Activated CD8-positive, alpha-beta T cell treated with anti-CD3 and anti-CD28 coated beads, Interleukin-2, amount 10 ng/mL, durations not matched to agents 7 days and 5 days (primary cell): ENCODE measurements around the gene ZFAND2B. TPM values are rescaled to one million over a fixed set of nuclear protein-coding genes. Genes with fewer than 3 reads are reported as not detected.
A peak's percentile ranks its signal among the peaks of the same experiment; 100 is the strongest.

Experiments
- ATAC-seq: fragments of 150-1000 bp; cut with Tn5 transposase; one replicate; pipeline ENCODE4 v1.10.0; 2021; ENCODE audit warnings: moderate library complexity
- CTCF ChIA-PET: fragments of 350-600 bp; sonication (Branson Sonifier 250); formaldehyde crosslinking; loops from one replicate; lab custom pipeline; 2021; ENCODE audit warnings: antibody characterized with exemption; lab: Charles Lee
- POLR2A ChIA-PET: fragments of 350-600 bp; sonication (Branson Sonifier 250); formaldehyde crosslinking; loops from one replicate; lab custom pipeline; 2021; ENCODE audit warnings: antibody characterized with exemption; lab: Charles Lee
- DNase-seq: peaks from one replicate; pipeline ENCODE4 v3.0.0-alpha.2; 2020
- H3K27ac Mint-ChIP-seq: one replicate; pipeline ENCODE4 v1.8.0; 2021; ENCODE audit warnings: mild to moderate bottlenecking, mixed read lengths
- H3K27me3 Mint-ChIP-seq: one replicate; pipeline ENCODE4 v1.8.0; 2021; ENCODE audit warnings: low read depth, mixed read lengths
- H3K36me3 Mint-ChIP-seq: one replicate; pipeline ENCODE4 v1.8.0; 2021; ENCODE audit warnings: low read depth, mixed read lengths
- H3K4me1 Mint-ChIP-seq: one replicate; pipeline ENCODE4 v1.8.0; 2021; ENCODE audit warnings: low read depth, mixed read lengths
- H3K4me3 Mint-ChIP-seq: one replicate; pipeline ENCODE4 v1.8.0; 2021; ENCODE audit warnings: mild to moderate bottlenecking, mixed read lengths
- H3K9me3 Mint-ChIP-seq: one replicate; pipeline ENCODE4 v1.8.0; 2022; ENCODE audit warnings: mixed read lengths; ENCODE audit not compliant: insufficient read depth
- total RNA-seq, 2 experiments: library from RNA; stranded (reverse); gene quantifications; one replicate each; pipeline ENCODE4 v1.2.3, GENCODE V29; 2021

Gene ZFAND2B
- total RNA-seq, 2 experiments from 2014 or later, result 57.0 to 59.5 TPM

DNA sequence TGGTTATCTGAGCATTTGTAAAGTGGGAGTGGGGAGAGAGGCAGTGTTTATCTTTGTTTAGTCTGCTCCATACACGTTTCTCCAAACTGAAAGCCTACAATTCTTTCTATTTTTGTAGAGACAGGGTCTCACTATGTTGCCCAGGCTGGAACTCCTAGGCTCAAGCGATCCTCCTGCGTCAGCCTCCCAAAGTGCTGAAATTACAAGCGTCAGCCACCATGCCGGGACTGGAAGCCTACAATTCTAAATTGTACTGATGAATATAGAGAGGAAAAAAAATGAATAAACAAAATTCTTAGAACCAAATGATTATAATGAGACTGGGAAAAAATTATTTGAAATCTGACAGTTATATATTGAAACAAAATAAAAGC, 1.4 kb upstream of the ZFAND2B start:
- DNase-seq, result no peak
- Mint-ChIP-seq H3K27ac (peak overlapping the region; percentile 55), H3K9me3 (peaks cover 9% of the 10 kb centered on the region), H3K27me3 (no peaks in the 10 kb centered on the region), H3K36me3 (peaks cover 50% of the 10 kb centered on the region), H3K4me1 (peaks cover 53% of the 10 kb centered on the region), H3K4me3 (no peak overlapping the region)
- no peak for ATAC-seq
- POLR2A ChIA-PET, result interaction anchor here (1.1 to 5.3 kb wide), 3 partner anchors 8 to 29 kb away, joined by 7 to 49 read pairs (median 9); partner anchors contain the start of genes ABCB6, CNPPD1 and RETREG2
- CTCF ChIA-PET, result interaction anchor here (1.1 to 2.0 kb wide), 4 partner anchors 8 to 329 kb away, joined by 3 to 17 read pairs (median 10); partner anchors contain the start of gene CNPPD1

- peaks cover 7% of the 10 kb centered on the region for H3K9me3 Mint-ChIP-seq
- peaks cover 49% of the 10 kb centered on the region for H3K36me3 Mint-ChIP-seq
- no peak for ATAC-seq
- peak overlapping the region; percentile 96 for H3K27ac Mint-ChIP-seq
- CTCF ChIA-PET, result interaction anchor here (0.8 to 4.6 kb wide), 16 partner anchors 9 to 330 kb away, joined by 3 to 49 read pairs (median 4); partner anchors contain the start of genes CNPPD1, DNAJB2, NHEJ1 and SLC23A3
- H3K27me3 Mint-ChIP-seq, result no peaks in the 10 kb centered on the region
- POLR2A ChIA-PET, result interaction anchor here (0.6 to 5.3 kb wide), 17 partner anchors 9 to 75 kb away, joined by 3 to 49 read pairs (median 6); partner anchors contain the start of genes ABCB6, ANKZF1, ATG9A and CNPPD1
- H3K4me3 Mint-ChIP-seq, result peak overlapping the region; percentile 86
- no peak for DNase-seq
- H3K4me1 Mint-ChIP-seq, result peaks cover 53% of the 10 kb centered on the region
Measured at GRCh38 chr2:219205981-219206327, 628 bp upstream of the ZFAND2B start.

- ATAC-seq, result no peak
- ChIA-PET CTCF (interaction anchor here (1.0 to 4.6 kb wide), 10 partner anchors 10 to 181 kb away, joined by 3 to 49 read pairs (median 12); partner anchors contain the start of genes CNPPD1, NHEJ1 and SLC23A3), POLR2A (interaction anchor here (0.7 to 5.3 kb wide), 12 partner anchors 12 to 47 kb away, joined by 3 to 49 read pairs (median 7); partner anchors contain the start of genes ANKZF1, ATG9A, CNPPD1 and GLB1L)
- peaks cover 5% of the 10 kb centered on the region for H3K9me3 Mint-ChIP-seq
- peak overlapping the region; percentile 96 for H3K27ac Mint-ChIP-seq
- peaks cover 52% of the 10 kb centered on the region for H3K36me3 Mint-ChIP-seq
- no peak for DNase-seq
- H3K27me3 Mint-ChIP-seq, result no peaks in the 10 kb centered on the region
- peaks cover 62% of the 10 kb centered on the region for H3K4me1 Mint-ChIP-seq
- peak overlapping the region; percentile 86 for H3K4me3 Mint-ChIP-seq
Measured at GRCh38 chr2:219207134-219207883, 727 bp downstream of the ZFAND2B start.

GRCh38 chr2:219207884-219208740, 1.5 kb downstream of the ZFAND2B start:
- ChIA-PET CTCF (interaction anchor here (0.7 to 4.6 kb wide), 10 partner anchors 12 to 156 kb away, joined by 3 to 49 read pairs (median 8); partner anchors contain the start of genes ABCB6, CNPPD1, GLB1L and NHEJ1), POLR2A (interaction anchor here (1.2 to 5.3 kb wide), 10 partner anchors 26 to 46 kb away, joined by 3 to 49 read pairs (median 6); partner anchors contain the start of genes CNPPD1, GLB1L, RETREG2 and STK16)
- H3K9me3 Mint-ChIP-seq, result peaks cover 5% of the 10 kb centered on the region
- H3K27ac Mint-ChIP-seq, result peak overlapping the region; percentile 96
- peaks cover 54% of the 10 kb centered on the region for H3K36me3 Mint-ChIP-seq
- peaks cover 63% of the 10 kb centered on the region for H3K4me1 Mint-ChIP-seq
- peak overlapping the region; percentile 86 for H3K4me3 Mint-ChIP-seq
- DNase-seq (no peak), ATAC-seq (no peak)
- no peaks in the 10 kb centered on the region for H3K27me3 Mint-ChIP-seq

- DNase-seq, result no peak
- POLR2A ChIA-PET, result interaction anchor here (0.9 to 5.3 kb wide), 8 partner anchors 9 to 45 kb away, joined by 3 to 49 read pairs (median 5); partner anchors contain the start of genes ABCB6, CNPPD1, GLB1L and RETREG2
- Mint-ChIP-seq H3K9me3 (peaks cover 3% of the 10 kb centered on the region), H3K4me1 (peaks cover 63% of the 10 kb centered on the region), H3K36me3 (peaks cover 53% of the 10 kb centered on the region), H3K27me3 (no peaks in the 10 kb centered on the region), H3K4me3 (peak overlapping the region; percentile 86), H3K27ac (peak overlapping the region; percentile 81)
- CTCF ChIA-PET, result interaction anchor here (0.7 to 4.6 kb wide), 10 partner anchors 10 to 86 kb away, joined by 3 to 49 read pairs (median 8); partner anchors contain the start of genes ABCB6, CNPPD1, GLB1L and NHEJ1
- ATAC-seq, result no peak
Measured at GRCh38 chr2:219209236-219210195, 2.9 kb downstream of the ZFAND2B start.

DNA sequence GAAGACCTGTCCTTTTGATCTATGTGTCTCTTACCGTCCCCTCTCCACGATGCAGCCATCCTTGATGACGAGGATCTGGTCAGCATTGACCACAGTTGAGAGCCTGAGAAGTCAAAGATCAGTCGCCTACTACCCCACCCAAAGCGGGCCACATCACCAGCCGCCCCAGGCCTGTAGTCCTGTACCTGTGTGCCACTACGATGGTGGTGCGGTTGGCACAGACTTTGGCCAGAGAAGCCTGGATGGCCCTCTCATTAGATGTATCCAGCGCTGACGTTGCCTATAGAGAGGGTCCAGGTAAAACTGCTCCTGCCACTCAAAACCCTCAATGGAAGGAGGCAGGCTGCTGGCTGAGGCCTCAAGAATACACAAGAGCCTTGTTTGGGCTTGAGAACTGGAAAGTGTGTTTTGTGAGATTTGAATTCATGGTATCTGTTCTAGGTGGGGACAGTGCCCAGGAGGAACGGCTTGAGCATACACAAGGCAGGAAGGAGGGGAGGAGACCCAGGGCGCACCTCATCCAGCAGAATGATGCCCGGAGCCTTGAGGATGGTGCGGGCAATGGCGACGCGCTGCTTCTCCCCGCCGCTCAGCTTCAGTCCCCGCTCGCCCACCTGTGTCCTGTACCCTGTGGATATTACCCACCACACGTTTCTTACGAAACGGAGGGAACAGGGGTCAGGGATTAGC, 3.8 kb downstream of the ZFAND2B start:
- no peak for ATAC-seq
- Mint-ChIP-seq H3K27me3 (no peaks in the 10 kb centered on the region), H3K27ac (peak overlapping the region; percentile 81), H3K36me3 (peaks cover 52% of the 10 kb centered on the region), H3K4me1 (peaks cover 65% of the 10 kb centered on the region), H3K4me3 (no peak overlapping the region), H3K9me3 (no peaks in the 10 kb centered on the region)
- no peak for DNase-seq
- POLR2A ChIA-PET, result interaction anchor here (1.6 to 5.3 kb wide), 2 partner anchors 34 to 37 kb away, joined by 7 to 49 read pairs; partner anchors contain the start of genes CNPPD1 and RETREG2
- CTCF ChIA-PET, result interaction anchor here (1.2 to 4.6 kb wide), 11 partner anchors 9 to 85 kb away, joined by 4 to 49 read pairs (median 11); partner anchors contain the start of genes ABCB6, CNPPD1, GLB1L and NHEJ1

DNA sequence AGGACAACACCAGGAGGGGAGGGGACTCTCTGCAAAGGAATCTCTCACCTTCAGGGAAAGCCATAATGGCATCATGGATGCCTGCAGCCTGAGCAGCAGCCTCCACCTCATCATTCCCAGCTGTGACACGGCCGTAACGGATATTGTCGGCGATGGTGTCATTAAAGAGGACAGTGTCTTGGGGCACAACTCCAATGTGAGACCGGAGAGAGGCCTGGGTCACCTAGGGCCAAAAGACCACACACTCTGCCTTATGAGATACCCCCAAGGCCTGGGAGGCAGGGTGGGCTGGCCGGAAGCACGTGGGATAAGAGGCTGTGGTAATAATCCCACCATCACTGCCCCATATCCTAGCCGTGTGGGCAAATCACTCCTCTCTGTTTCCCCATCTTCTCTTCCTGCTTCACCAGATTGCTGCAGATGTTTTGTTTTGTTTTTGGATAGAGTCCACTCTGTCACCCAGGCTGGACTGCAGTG, 4.3 kb downstream of the ZFAND2B start:
- ChIA-PET CTCF (interaction anchor here (0.6 to 3.8 kb wide), 17 partner anchors 9 to 84 kb away, joined by 3 to 41 read pairs (median 7); partner anchors contain the start of genes ABCB6, CNPPD1, NHEJ1 and SLC23A3), POLR2A (interaction anchor here (0.6 to 1.5 kb wide), 5 partner anchors 29 to 51 kb away, joined by 3 to 6 read pairs (median 4); partner anchors contain the start of gene CNPPD1)
- Mint-ChIP-seq H3K36me3 (peaks cover 52% of the 10 kb centered on the region), H3K9me3 (no peaks in the 10 kb centered on the region), H3K27me3 (no peaks in the 10 kb centered on the region), H3K4me3 (no peak overlapping the region), H3K27ac (peak overlapping the region; percentile 81), H3K4me1 (peaks cover 61% of the 10 kb centered on the region)
- no peak for ATAC-seq
- no peak for DNase-seq

- Mint-ChIP-seq H3K4me1 (peaks cover 57% of the 10 kb centered on the region), H3K27ac (no peak overlapping the region), H3K4me3 (no peak overlapping the region), H3K27me3 (no peaks in the 10 kb centered on the region), H3K9me3 (no peaks in the 10 kb centered on the region), H3K36me3 (peaks cover 46% of the 10 kb centered on the region)
- CTCF ChIA-PET, result interaction anchor here (1.0 to 3.4 kb wide), 6 partner anchors 15 to 216 kb away, joined by 3 to 41 read pairs (median 5); partner anchors contain the start of genes NHEJ1 and SLC23A3
- POLR2A ChIA-PET, result interaction anchor here (0.6 to 0.7 kb wide), 2 partner anchors 37 to 804 kb away, joined by 3 to 4 read pairs; partner anchors contain the start of gene CNPPD1
- ATAC-seq, result no peak
- DNase-seq, result no peak
Measured at GRCh38 chr2:219213026-219213415, 6.4 kb downstream of the ZFAND2B start.

DNA sequence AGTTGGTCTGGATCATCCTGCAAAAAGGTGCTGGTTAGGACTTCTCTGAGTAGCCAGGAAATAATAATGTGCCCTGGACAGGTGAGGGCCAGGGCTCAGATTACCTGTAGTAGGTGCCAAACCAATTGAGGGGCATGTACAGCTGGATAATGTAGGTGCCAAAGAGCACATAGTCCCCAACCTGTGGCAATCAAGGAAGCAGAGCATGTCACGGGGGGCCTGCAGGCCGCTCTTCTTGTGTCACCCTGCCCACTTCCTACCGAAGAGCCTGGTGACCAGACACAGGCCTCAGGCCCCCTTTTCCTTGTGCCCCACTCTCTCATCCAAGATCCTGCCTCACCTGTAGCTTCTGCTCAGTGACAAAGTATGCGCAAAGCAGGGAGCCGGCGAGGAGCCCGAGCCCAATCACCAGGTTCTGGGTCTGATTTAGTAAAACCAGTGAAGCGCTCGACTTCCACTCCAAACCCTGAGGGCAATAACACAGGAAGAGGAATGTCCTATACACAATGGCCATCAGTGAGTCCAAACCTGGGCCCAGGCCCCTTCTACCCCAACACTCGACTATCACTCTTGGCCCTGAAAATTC, 7.0 kb downstream of the ZFAND2B start:
- ATAC-seq, result no peak
- peaks cover 53% of the 10 kb centered on the region for H3K4me1 Mint-ChIP-seq
- peaks cover 41% of the 10 kb centered on the region for H3K36me3 Mint-ChIP-seq
- CTCF ChIA-PET, result interaction anchor here (1.0 to 3.4 kb wide), 4 partner anchors 14 to 57 kb away, joined by 3 to 41 read pairs (median 5); partner anchors contain the start of genes NHEJ1 and SLC23A3
- no peak overlapping the region for H3K4me3 Mint-ChIP-seq
- no peak for DNase-seq
- H3K27ac Mint-ChIP-seq, result no peak overlapping the region
- POLR2A ChIA-PET, result interaction anchor here (0.6 kb wide), 1 partner anchor 804 kb away, joined by 3 read pairs; no protein-coding TSS in a partner anchor
- H3K9me3 Mint-ChIP-seq, result no peaks in the 10 kb centered on the region
- H3K27me3 Mint-ChIP-seq, result no peaks in the 10 kb centered on the region
